Measurements from ENCODE around the gene ZRANB1. TPM values are rescaled to one million over a fixed set of nuclear protein-coding genes. Genes with fewer than 3 reads are reported as not detected.

Gene ZRANB1
- total and polyA plus RNA-seq, 2 experiments from 2014 or later = 6.6 to 21.9 TPM

- Histone ChIP-seq H3K4me2 (ENCODE audit: unreplicated experiment) (no peak overlapping the region), H3K27me3 (replicated peaks; ENCODE audit: insufficient read depth) (no peaks in the 10 kb centered on the region), H3K79me2 (ENCODE audit: insufficient read depth) (peaks cover 62% of the 10 kb centered on the region), H3K9me3 (ENCODE audit: low read depth) (no peaks in the 10 kb centered on the region), H3K27ac (no peak overlapping the region), H4K20me1 (ENCODE audit: insufficient read depth) (no peaks in the 10 kb centered on the region), H3K4me1 (ENCODE audit: insufficient read depth) (peaks cover 15% of the 10 kb centered on the region), H3K9me2 (ENCODE audit: insufficient read depth) (no peaks in the 10 kb centered on the region), H3F3A (ENCODE audit: insufficient read depth) (peaks cover 7% of the 10 kb centered on the region; the same call in 1 of the 2 replicates), H3K36me3 (ENCODE audit: low read depth) (peaks cover 13% of the 10 kb centered on the region; the same call in 1 of the 2 replicates), H3K4me3 (no peak overlapping the region), H3K9ac (no peak overlapping the region), H2AFZ (no peak overlapping the region)
- WGBS, 2 experiments (ENCODE audit: low coverage in 1 of 2, low lambda C conversion rate in 2 of 2, missing lambda C conversion rate in 2 of 2) = 89 to 90% methylated on average over 9 to 11 of the region's 12 CpGs
- in situ Hi-C loops (cut with MboI) = no loop called here
- no peak for DNase-seq
- no peak for TF ChIP-seq EZH2 (IDR thresholded peaks at IDR 0.05; ENCODE audit: insufficient read depth, poor library complexity, severe bottlenecking)
- no peak for TF ChIP-seq EZH2phosphoT487 (IDR thresholded peaks at IDR 0.05; ENCODE audit: insufficient read depth, low read depth)
Observed at GRCh38 chr10:125002047-125002422, 60.1 kb downstream of the ZRANB1 start.

- Histone ChIP-seq H3K9me2 (ENCODE audit: insufficient read depth) (no peaks in the 10 kb centered on the region), H3K27me3 (replicated peaks; ENCODE audit: insufficient read depth) (no peaks in the 10 kb centered on the region), H3K4me1 (ENCODE audit: insufficient read depth) (peaks cover 20% of the 10 kb centered on the region), H3K27ac (no peak overlapping the region), H3K79me2 (ENCODE audit: insufficient read depth) (peaks cover 66% of the 10 kb centered on the region), H3K4me3 (no peak overlapping the region), H3K36me3 (ENCODE audit: low read depth) (peaks cover 13% of the 10 kb centered on the region; the same call in 1 of the 2 replicates), H4K20me1 (ENCODE audit: insufficient read depth) (no peaks in the 10 kb centered on the region), H3K9ac (no peak overlapping the region), H2AFZ (no peak overlapping the region), H3K9me3 (ENCODE audit: low read depth) (no peaks in the 10 kb centered on the region), H3K4me2 (ENCODE audit: unreplicated experiment) (no peak overlapping the region), H3F3A (ENCODE audit: insufficient read depth) (peaks cover 7% of the 10 kb centered on the region; the same call in 1 of the 2 replicates)
- WGBS, 2 experiments (ENCODE audit: low coverage in 1 of 2, low lambda C conversion rate in 2 of 2, missing lambda C conversion rate in 2 of 2) = 86 to 90% methylated on average over 27 to 28 of the region's 28 CpGs
- in situ Hi-C loops (cut with MboI) = no loop called here
- DNase-seq = no peak
- TF ChIP-seq EZH2phosphoT487 (IDR thresholded peaks at IDR 0.05; ENCODE audit: insufficient read depth, low read depth) = no peak
- TF ChIP-seq EZH2 (IDR thresholded peaks at IDR 0.05; ENCODE audit: insufficient read depth, poor library complexity, severe bottlenecking) = no peak
Observed at GRCh38 chr10:125002423-125003145, 60.7 kb downstream of the ZRANB1 start.

- H3K4me1 ChIP-seq (ENCODE audit: insufficient read depth) = peaks cover 21% of the 10 kb centered on the region
- no peak overlapping the region for H2AFZ ChIP-seq
- peaks cover 9% of the 10 kb centered on the region; the same call in 1 of the 2 replicates for H3K36me3 ChIP-seq (ENCODE audit: low read depth)
- no peak overlapping the region for H3K9ac ChIP-seq
- in situ Hi-C loops (cut with MboI) = no loop called here
- H3K4me3 ChIP-seq = no peak overlapping the region
- no peak overlapping the region for H3K4me2 ChIP-seq (ENCODE audit: unreplicated experiment)
- H3K27ac ChIP-seq = no peak overlapping the region
- no peaks in the 10 kb centered on the region for H3K27me3 ChIP-seq (replicated peaks; ENCODE audit: insufficient read depth)
- no peak for DNase-seq
- H3K79me2 ChIP-seq (ENCODE audit: insufficient read depth) = peaks cover 72% of the 10 kb centered on the region
- H3K9me2 ChIP-seq (ENCODE audit: insufficient read depth) = no peaks in the 10 kb centered on the region
- no peaks in the 10 kb centered on the region for H3K9me3 ChIP-seq (ENCODE audit: low read depth)
- no peaks in the 10 kb centered on the region for H4K20me1 ChIP-seq (ENCODE audit: insufficient read depth)
- peaks cover 7% of the 10 kb centered on the region; the same call in 1 of the 2 replicates for H3F3A ChIP-seq (ENCODE audit: insufficient read depth)
- WGBS, 2 experiments (ENCODE audit: low coverage in 1 of 2, low lambda C conversion rate in 2 of 2, missing lambda C conversion rate in 2 of 2) = 94 to 95% methylated on average over 24 to 27 of the region's 34 CpGs
- TF ChIP-seq EZH2 (IDR thresholded peaks at IDR 0.05; ENCODE audit: insufficient read depth, poor library complexity, severe bottlenecking) (no peak), EZH2phosphoT487 (IDR thresholded peaks at IDR 0.05; ENCODE audit: insufficient read depth, low read depth) (no peak)
Observed at GRCh38 chr10:125003146-125003900, 61.4 kb downstream of the ZRANB1 start.

DNA sequence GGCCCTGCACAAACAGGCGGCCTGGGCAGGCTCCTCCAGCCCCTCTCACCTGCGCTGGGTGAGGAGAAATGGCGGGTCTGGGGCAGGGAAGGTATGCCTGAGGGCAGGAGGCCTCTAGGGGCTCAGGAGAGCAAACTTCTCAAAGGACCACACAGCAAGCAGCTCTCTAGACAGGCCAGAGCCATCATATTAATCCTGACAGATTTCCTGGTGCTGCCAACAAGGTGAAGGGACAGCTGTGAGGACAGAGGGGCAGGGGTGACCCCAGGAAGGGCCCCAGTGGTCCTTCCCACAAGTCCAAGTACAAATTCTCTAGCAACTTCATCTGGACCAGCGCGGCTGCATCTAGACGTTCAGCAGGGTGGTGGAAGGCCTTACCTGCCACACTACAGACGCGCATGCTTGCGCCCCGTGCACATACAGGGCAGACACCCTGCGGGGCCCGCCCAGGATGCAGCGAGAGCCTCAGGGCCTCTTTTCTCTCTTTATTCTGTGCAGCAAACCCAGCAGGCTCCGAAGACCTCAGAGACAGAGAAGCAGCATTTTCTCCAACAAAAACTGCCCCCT lies 62.1 kb downstream of the ZRANB1 start:
- DNase-seq = no peak
- H3K9me2 ChIP-seq (ENCODE audit: insufficient read depth) = no peaks in the 10 kb centered on the region
- H3K4me1 ChIP-seq (ENCODE audit: insufficient read depth) = peaks cover 21% of the 10 kb centered on the region
- no peaks in the 10 kb centered on the region for H3K9me3 ChIP-seq (ENCODE audit: low read depth)
- H3K9ac ChIP-seq = no peak overlapping the region
- in situ Hi-C loops (cut with MboI) = no loop called here
- H3K4me3 ChIP-seq = no peak overlapping the region
- peaks cover 9% of the 10 kb centered on the region; the same call in 1 of the 2 replicates for H3K36me3 ChIP-seq (ENCODE audit: low read depth)
- WGBS, 2 experiments (ENCODE audit: low coverage in 1 of 2, low lambda C conversion rate in 2 of 2, missing lambda C conversion rate in 2 of 2) = 90 to 93% methylated on average over 13 to 14 of the region's 14 CpGs
- H2AFZ ChIP-seq = no peak overlapping the region
- H3K79me2 ChIP-seq (ENCODE audit: insufficient read depth) = peaks cover 72% of the 10 kb centered on the region
- H3K27me3 ChIP-seq (replicated peaks; ENCODE audit: insufficient read depth) = no peaks in the 10 kb centered on the region
- no peaks in the 10 kb centered on the region for H4K20me1 ChIP-seq (ENCODE audit: insufficient read depth)
- no peak overlapping the region for H3K27ac ChIP-seq
- TF ChIP-seq EZH2 (IDR thresholded peaks at IDR 0.05; ENCODE audit: insufficient read depth, poor library complexity, severe bottlenecking) = no peak
- TF ChIP-seq EZH2phosphoT487 (IDR thresholded peaks at IDR 0.05; ENCODE audit: insufficient read depth, low read depth) = no peak
- H3F3A ChIP-seq (ENCODE audit: insufficient read depth) = peaks cover 7% of the 10 kb centered on the region; the same call in 1 of the 2 replicates
- no peak overlapping the region for H3K4me2 ChIP-seq (ENCODE audit: unreplicated experiment)

Data from GM23248 (cell line).